Endothelial cell of umbilical vein (primary cell): ENCODE results near the gene KCTD21. TPM values are rescaled to one million over a fixed set of nuclear protein-coding genes. Genes with fewer than 3 reads are reported as not detected.

Source experiments
- BruUV-seq: library from RNA; stranded (reverse); fragments of 400-500 nt; replicated peaks from 2 replicates; lab custom pipeline; 2021; lab: Mats Ljungman, UMichigan
- CTCF ChIA-PET: fragments of 300-600, 350-600 bp; sonication (Branson Sonifier 250); formaldehyde crosslinking; loops from one replicate; lab custom pipeline; 2021; ENCODE audit warnings: antibody characterized with exemption, inconsistent platforms; lab: Charles Lee
- POLR2A ChIA-PET: fragments of 300-600, 350-600 bp; sonication (Branson Sonifier 250); formaldehyde crosslinking; loops from one replicate; lab custom pipeline; 2021; ENCODE audit warnings: antibody characterized with exemption, inconsistent platforms; lab: Charles Lee
- DNase-seq: peaks from one replicate; pipeline ENCODE4 v3.0.0-alpha.2; 2011; ENCODE audit warnings: low read depth, low spot score
- FAIRE-seq: peaks from 2 replicates; lab custom pipeline; 2011; peaks lifted over from hg19 to GRCh38; lab: Jason Lieb, UNC
- H2AFZ ChIP-seq: 2 replicates; pipeline ENCODE4 v1.6.0; 2012; ENCODE audit warnings: low read depth, low read length, control low read depth, inconsistent platforms
- H3K27ac ChIP-seq: 2 replicates; pipeline ENCODE4 v1.5.1; 2011; ENCODE audit warnings: low read depth, mild to moderate bottlenecking, control low read depth, low read length, moderate library complexity; ENCODE audit not compliant: insufficient read depth
- H3K27me3 ChIP-seq, 2 experiments: 2 replicates each; pipeline versions ENCODE4 v1.6.0 to v1.6.1; 2011; ENCODE audit warnings: low read length in 2 of 2, mixed read lengths in 1 of 2; ENCODE audit not compliant: control insufficient read depth in 2 of 2, insufficient read depth in 2 of 2
- H3K36me3 ChIP-seq, 2 experiments: 2 replicates in 1 of 2; 3 replicates in 1 of 2; pipeline ENCODE4 v1.5.1; 2011; ENCODE audit warnings: low read length in 2 of 2, mild to moderate bottlenecking in 1 of 2, moderate library complexity in 1 of 2; ENCODE audit not compliant: control insufficient read depth in 2 of 2, insufficient read depth in 2 of 2; ENCODE audit errors: extremely low read depth in 1 of 2
- H3K4me1 ChIP-seq: 3 replicates; pipeline ENCODE4 v1.5.1; 2011; ENCODE audit warnings: mild to moderate bottlenecking, low read length; ENCODE audit not compliant: control insufficient read depth, insufficient read depth; ENCODE audit errors: extremely low read depth
- H3K4me2 ChIP-seq: 2 replicates; pipeline ENCODE4 v1.6.1; 2011; ENCODE audit warnings: low read length, control low read depth, mixed read lengths; ENCODE audit not compliant: insufficient read depth
- H3K4me3 ChIP-seq, 3 experiments: fragments of 200-600 bp in 1 of 3; sonication (generic), shearing (Covaris generic) in 1 of 3; replicated peaks in 1 of 3; 2 replicates each; pipeline ENCODE4 v1.5.1; 2011 to 2016; ENCODE audit warnings: control low read depth in 3 of 3, low read length in 3 of 3, mild to moderate bottlenecking in 2 of 3, inconsistent platforms in 1 of 3, low read depth in 1 of 3, moderate library complexity in 1 of 3; ENCODE audit not compliant: insufficient read depth in 1 of 3
- H3K79me2 ChIP-seq: 2 replicates; pipeline ENCODE4 v1.6.0; 2012; ENCODE audit warnings: low read length, inconsistent platforms; ENCODE audit not compliant: control insufficient read depth, insufficient read depth
- H3K9ac ChIP-seq: replicated peaks from 2 replicates; pipeline ENCODE3; 2011; ENCODE audit warnings: low read length, control low read depth; ENCODE audit not compliant: insufficient read depth; ENCODE audit errors: extremely low read depth
- H3K9me1 ChIP-seq: replicated peaks from 3 replicates; pipeline ENCODE4 v1.6.0; 2011; ENCODE audit warnings: mild to moderate bottlenecking, low read length; ENCODE audit not compliant: control insufficient read depth, insufficient read depth; ENCODE audit errors: extremely low read depth
- H3K9me3 ChIP-seq: replicated peaks from 2 replicates; pipeline ENCODE4 v1.5.1; 2012; ENCODE audit warnings: low read length, inconsistent platforms; ENCODE audit not compliant: control insufficient read depth, insufficient read depth
- H4K20me1 ChIP-seq: replicated peaks from 2 replicates; pipeline ENCODE3; 2011; ENCODE audit warnings: mild to moderate bottlenecking, low read length; ENCODE audit not compliant: control insufficient read depth, insufficient read depth; ENCODE audit errors: extremely low read depth
- CTCF ChIP-seq, 2 donors: IDR thresholded peaks; 1 replicate in 1 of 2; 2 replicates in 1 of 2; pipeline ENCODE4 v1.5.1; 2011; ENCODE audit warnings: low read length in 2 of 2, mild to moderate bottlenecking in 2 of 2, moderate library complexity in 2 of 2, control low read depth in 1 of 2, inconsistent platforms in 1 of 2, low read depth in 1 of 2; ENCODE audit not compliant: insufficient read depth in 1 of 2; ENCODE audit errors: extremely low read depth in 1 of 2
- EZH2 ChIP-seq: IDR thresholded peaks from 2 replicates; pipeline ENCODE4 v1.6.1; 2012; ENCODE audit warnings: borderline replicate concordance, low read depth, mild to moderate bottlenecking, moderate library complexity, low read length, inconsistent platforms; ENCODE audit not compliant: severe bottlenecking
- FOS ChIP-seq: IDR thresholded peaks from 2 replicates; pipeline ENCODE4 v1.6.1; 2011; ENCODE audit warnings: mild to moderate bottlenecking, low read length, moderate library complexity, borderline replicate concordance; ENCODE audit not compliant: insufficient read depth
- GATA2 ChIP-seq: IDR thresholded peaks from 2 replicates; pipeline ENCODE4 v1.7.0; 2011; ENCODE audit warnings: low read depth, mild to moderate bottlenecking, moderate library complexity, mixed read lengths, low read length; ENCODE audit not compliant: insufficient read length, insufficient read depth
- JUN ChIP-seq: IDR thresholded peaks from 2 replicates; pipeline ENCODE4 v1.6.1; 2011; ENCODE audit warnings: borderline replicate concordance, low read depth; ENCODE audit not compliant: insufficient read length, insufficient read depth
- MAX ChIP-seq: IDR thresholded peaks from 2 replicates; pipeline ENCODE4 v1.6.1; 2011; ENCODE audit not compliant: insufficient read depth, insufficient read length
- MYC ChIP-seq: IDR thresholded peaks from one replicate; pipeline ENCODE4 v1.6.1; 2011; ENCODE audit warnings: mild to moderate bottlenecking, low read depth, low read length
- POLR2A ChIP-seq: IDR thresholded peaks from 2 replicates; pipeline ENCODE4 v1.6.1; 2012; ENCODE audit warnings: low read depth, mild to moderate bottlenecking, control low read depth, low read length
- POLR2AphosphoS5 ChIP-seq: IDR thresholded peaks from 2 replicates; pipeline ENCODE4 v1.6.1; 2012; ENCODE audit warnings: low read depth, mild to moderate bottlenecking, control low read depth, low read length, moderate library complexity; ENCODE audit not compliant: insufficient read depth
- dilution Hi-C: fragments of 300-500 bp; cut with MboI; formaldehyde crosslinking; loops from one replicate; pipeline ENCODE4 v1.15.0; 2019; ENCODE audit warnings: low sequenced_read_pairs; ENCODE audit not compliant: extremely low pct_ligation_motif_present
- intact Hi-C: fragments of 100-400 bp; cut with micrococcal nuclease; formaldehyde crosslinking; loops from one replicate; pipeline ENCODE4 v1.10.0; 2022
- polyA plus RNA-seq, 4 experiments: library from polyadenylated mRNA; depleted of rRNA in 3 of 4; stranded (reverse) in 3 of 4; unstranded in 1 of 4; fragments of >200 nt; gene quantifications; 2 replicates each; pipeline versions ENCODE4 v1.2.1 to v1.2.3, GENCODE V29; 2011 to 2012; ENCODE audit warnings: missing spikeins in 1 of 4
- total RNA-seq: library from RNA; stranded (reverse); gene quantifications from 2 replicates; pipeline ENCODE4 v1.2.3, GENCODE V29; 2021

The KCTD21 gene
- total and polyA plus RNA-seq, 2 donors (not counting 3 experiments of a cell fraction or from before 2014, with no cell fraction given) = 8.5 to 11.9 TPM

GRCh38 chr11:78150346-78150745, 38.1 kb downstream of the KCTD21 start:
- CTCF ChIA-PET = interaction anchor here (0.8 to 2.6 kb wide), 14 partner anchors 11 to 437 kb away, joined by 3 to 36 read pairs (median 5); partner anchors contain the start of genes ALG8, GAB2, KCTD21 and USP35
- H3K4me3 ChIP-seq = no peak overlapping the region
- H2AFZ ChIP-seq = no peak overlapping the region
- H3K36me3 ChIP-seq = no peaks in the 10 kb centered on the region
- no peaks in the 10 kb centered on the region for H3K9me1 ChIP-seq
- BruUV-seq = no TSS peak
- POLR2A ChIA-PET = interaction anchor here (1.4 kb wide), 1 partner anchor 11 kb away, joined by 6 read pairs; the partner anchor contains the start of gene ALG8
- intact Hi-C loops = no loop called here
- FAIRE-seq (no peak), DNase-seq (no peak)
- no peaks in the 10 kb centered on the region for H3K9me3 ChIP-seq
- no peaks in the 10 kb centered on the region for H4K20me1 ChIP-seq
- no peaks in the 10 kb centered on the region for H3K27me3 ChIP-seq
- TF ChIP-seq POLR2AphosphoS5 = no peak
- TF ChIP-seq MYC = no peak
- TF ChIP-seq JUN = no peak
- TF ChIP-seq GATA2 = no peak
- no peak for TF ChIP-seq FOS
- no peak for TF ChIP-seq POLR2A
- no peak for TF ChIP-seq EZH2
- no peak for TF ChIP-seq CTCF (IDR thresholded peaks at IDR 0.05; ENCODE audit: extremely low read depth in 1 of 2, insufficient read depth in 1 of 2, low read depth in 1 of 2, low read length in 2 of 2)
- no peak for TF ChIP-seq MAX
- no peak overlapping the region for H3K4me2 ChIP-seq
- H3K27ac ChIP-seq = no peak overlapping the region
- no peaks in the 10 kb centered on the region for H3K79me2 ChIP-seq
- no peak overlapping the region for H3K9ac ChIP-seq
- dilution Hi-C loops = no loop called here
- H3K4me1 ChIP-seq = no peaks in the 10 kb centered on the region
